Lower leg skin (tissue), 3 donors: ENCODE measurements around the gene KIF26B.

ENCODE experiments used
- CTCF ChIP-seq, 3 donors: fragments of 450-650 bp; IDR thresholded peaks; one replicate each; pipeline ENCODE4 v1.5.1; 2016; ENCODE audit warnings: antibody characterized with exemption in 3 of 3, mild to moderate bottlenecking in 3 of 3, moderate library complexity in 2 of 3
- POLR2A ChIP-seq, 2 donors: fragments of 450-650 bp; IDR thresholded peaks; one replicate each; pipeline ENCODE4 v1.6.1; 2016 to 2017; ENCODE audit warnings: antibody characterized with exemption in 2 of 2, mild to moderate bottlenecking in 1 of 2, moderate library complexity in 1 of 2

- TF ChIP-seq CTCF (IDR thresholded peaks at IDR 0.05) (no peak), POLR2A (IDR thresholded peaks at IDR 0.05) (no peak)
Measured at GRCh38 chr1:245131026-245131393, 23.8 kb upstream of the KIF26B start.
